ENCODE measurements around the gene OR9Q1. TPM values are rescaled to one million over a fixed set of nuclear protein-coding genes. Genes with fewer than 3 reads are reported as not detected.

The OR9Q1 gene
- total RNA-seq, 6 donors from 2014 or later = not detected

DNA sequence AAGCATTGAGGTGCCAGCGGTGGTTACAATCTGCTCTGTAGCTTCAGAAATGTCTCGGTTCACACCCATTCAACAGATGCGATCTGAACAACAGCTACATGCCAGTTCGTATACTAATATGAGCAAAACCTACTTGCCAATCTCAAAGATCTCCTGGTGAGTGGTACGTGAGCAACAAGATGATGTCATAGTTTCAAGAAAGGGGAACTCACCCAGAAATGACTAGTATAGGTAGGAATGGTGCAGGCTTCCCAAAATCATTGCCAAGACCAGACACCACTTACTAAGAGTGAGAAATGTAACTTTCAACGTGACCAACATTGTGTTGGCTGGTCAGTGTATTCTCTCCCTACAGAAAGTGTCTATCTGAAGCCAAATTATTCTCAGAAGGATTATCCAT, 38.1 kb downstream of the OR9Q1 start:
- ATAC-seq (ENCODE audit: low FRiP score in 2 of 2) (no peak), DNase-seq (no peak)
- H3K27me3 ChIP-seq = no peaks in the 10 kb centered on the region
- peaks cover 0 to 10% (median 5%) of the 10 kb centered on the region in 4 donors for H3K4me1 ChIP-seq
- no peaks in the 10 kb centered on the region for H3K36me3 ChIP-seq
- TF ChIP-seq, protein P1, sequence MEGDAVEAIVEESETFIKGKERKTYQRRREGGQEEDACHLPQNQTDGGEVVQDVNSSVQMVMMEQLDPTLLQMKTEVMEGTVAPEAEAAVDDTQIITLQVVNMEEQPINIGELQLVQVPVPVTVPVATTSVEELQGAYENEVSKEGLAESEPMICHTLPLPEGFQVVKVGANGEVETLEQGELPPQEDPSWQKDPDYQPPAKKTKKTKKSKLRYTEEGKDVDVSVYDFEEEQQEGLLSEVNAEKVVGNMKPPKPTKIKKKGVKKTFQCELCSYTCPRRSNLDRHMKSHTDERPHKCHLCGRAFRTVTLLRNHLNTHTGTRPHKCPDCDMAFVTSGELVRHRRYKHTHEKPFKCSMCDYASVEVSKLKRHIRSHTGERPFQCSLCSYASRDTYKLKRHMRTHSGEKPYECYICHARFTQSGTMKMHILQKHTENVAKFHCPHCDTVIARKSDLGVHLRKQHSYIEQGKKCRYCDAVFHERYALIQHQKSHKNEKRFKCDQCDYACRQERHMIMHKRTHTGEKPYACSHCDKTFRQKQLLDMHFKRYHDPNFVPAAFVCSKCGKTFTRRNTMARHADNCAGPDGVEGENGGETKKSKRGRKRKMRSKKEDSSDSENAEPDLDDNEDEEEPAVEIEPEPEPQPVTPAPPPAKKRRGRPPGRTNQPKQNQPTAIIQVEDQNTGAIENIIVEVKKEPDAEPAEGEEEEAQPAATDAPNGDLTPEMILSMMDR (IDR thresholded peaks at IDR 0.05) = no peak
- TF ChIP-seq EP300 (IDR thresholded peaks at IDR 0.05) (no peak), POLR2A (IDR thresholded peaks at IDR 0.05) (no peak), POLR2AphosphoS5 (IDR thresholded peaks at IDR 0.05) (no peak)
- 59 to 60% methylated on average over 6 of the region's 6 CpGs for WGBS, 2 donors
- H3K27ac ChIP-seq = no peak overlapping the region
- H3K9me3 ChIP-seq = no peaks in the 10 kb centered on the region
- H3K4me3 ChIP-seq = no peak overlapping the region

DNA sequence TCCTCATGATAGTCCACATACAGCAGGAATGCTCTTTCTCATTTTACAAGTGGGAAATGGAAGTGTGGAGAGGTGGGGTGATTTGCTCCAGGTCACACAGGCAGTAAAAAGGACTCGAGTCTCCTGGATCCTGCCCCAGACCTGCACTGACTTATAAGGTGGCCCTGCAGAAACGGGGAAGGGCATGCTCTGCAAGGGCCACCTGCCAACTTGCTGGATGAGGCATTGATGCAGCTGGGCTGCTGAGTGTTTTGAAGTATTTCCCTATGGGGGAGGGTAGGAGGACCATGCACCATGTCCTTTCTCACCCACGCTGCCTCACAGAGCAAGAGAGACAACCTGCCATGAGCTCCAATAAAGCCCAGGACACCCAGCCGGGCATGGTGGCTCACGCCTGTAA, 44.0 kb downstream of the OR9Q1 start:
- H3K4me1 ChIP-seq = no peaks in the 10 kb centered on the region
- H3K27me3 ChIP-seq = no peaks in the 10 kb centered on the region
- DNase-seq (no peak), ATAC-seq (ENCODE audit: low FRiP score in 2 of 2) (no peak)
- no peak for TF ChIP-seq EP300 (IDR thresholded peaks at IDR 0.05)
- TF ChIP-seq, protein P1 (IDR thresholded peaks at IDR 0.05) = no peak
- TF ChIP-seq POLR2AphosphoS5 (IDR thresholded peaks at IDR 0.05) = no peak
- no peak for TF ChIP-seq POLR2A (IDR thresholded peaks at IDR 0.05)
- WGBS, 2 donors = 71 to 82% methylated on average over 5 of the region's 5 CpGs
- H3K9me3 ChIP-seq = no peaks in the 10 kb centered on the region
- no peak overlapping the region for H3K27ac ChIP-seq
- no peaks in the 10 kb centered on the region for H3K36me3 ChIP-seq
- no peak overlapping the region for H3K4me3 ChIP-seq

DNA sequence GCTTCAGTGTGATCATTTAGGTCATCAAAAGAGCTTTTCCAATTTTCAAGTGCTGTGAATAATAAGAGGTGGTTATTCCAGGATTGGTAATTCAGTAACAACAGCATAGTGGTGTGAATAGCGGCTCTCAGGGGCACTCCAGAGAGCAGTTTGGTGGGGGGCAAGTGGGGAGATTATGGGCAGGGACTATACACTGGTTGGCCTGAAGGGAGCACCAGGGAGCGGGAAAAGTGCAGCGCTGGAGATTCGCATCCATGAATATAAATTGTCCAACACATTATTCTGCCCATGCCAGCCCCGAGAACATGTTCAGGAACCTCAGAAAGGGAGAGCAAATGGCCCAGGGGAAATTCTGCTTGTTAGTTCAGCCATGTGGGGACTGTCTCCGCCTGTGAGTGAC, 45.0 kb downstream of the OR9Q1 start:
- Histone ChIP-seq H3K4me1 (no peaks in the 10 kb centered on the region), H3K27me3 (no peaks in the 10 kb centered on the region), H3K27ac (no peak overlapping the region), H3K9me3 (no peaks in the 10 kb centered on the region), H3K4me3 (no peak overlapping the region), H3K36me3 (no peaks in the 10 kb centered on the region)
- ATAC-seq (ENCODE audit: low FRiP score in 2 of 2) (no peak), DNase-seq (no peak)
- WGBS, 2 donors = 88 to 91% methylated on average over 5 to 6 of the region's 6 CpGs
- TF ChIP-seq POLR2A (IDR thresholded peaks at IDR 0.05) (no peak), POLR2AphosphoS5 (IDR thresholded peaks at IDR 0.05) (no peak), EP300 (IDR thresholded peaks at IDR 0.05) (no peak)
- TF ChIP-seq, protein P1 (IDR thresholded peaks at IDR 0.05) = no peak

DNA sequence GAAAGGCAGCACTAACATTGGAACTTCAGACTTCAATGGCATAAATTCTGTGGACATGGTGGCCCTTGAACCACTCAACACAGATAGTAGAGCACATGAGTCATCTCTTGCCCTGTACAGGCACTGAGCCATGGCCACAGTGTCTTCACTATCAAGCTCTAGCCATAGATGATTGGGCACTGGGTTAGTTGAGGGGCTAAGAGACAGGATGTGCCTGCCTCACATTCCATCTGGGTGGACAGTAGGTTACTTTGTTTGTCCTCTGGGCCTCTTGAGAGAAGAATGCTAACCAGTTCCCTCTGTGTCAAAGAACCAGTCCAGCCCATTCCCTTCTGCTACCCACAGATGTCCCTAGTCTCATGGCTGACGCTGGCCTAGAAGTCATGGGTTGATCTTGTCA, 46.9 kb downstream of the OR9Q1 start:
- no peaks in the 10 kb centered on the region for H3K4me1 ChIP-seq
- TF ChIP-seq POLR2A (IDR thresholded peaks at IDR 0.05) = no peak
- TF ChIP-seq, protein P1 (IDR thresholded peaks at IDR 0.05) = no peak
- no peak for TF ChIP-seq EP300 (IDR thresholded peaks at IDR 0.05)
- TF ChIP-seq POLR2AphosphoS5 (IDR thresholded peaks at IDR 0.05) = no peak
- ATAC-seq (ENCODE audit: low FRiP score in 2 of 2) (peak in 1 of 2 donors; percentile 14), DNase-seq (no peak)
- no peak overlapping the region for H3K27ac ChIP-seq
- H3K27me3 ChIP-seq = no peaks in the 10 kb centered on the region
- WGBS, 2 donors = 71 to 81% methylated on average over 1 of the region's 1 CpG
- H3K4me3 ChIP-seq = no peak overlapping the region
- H3K9me3 ChIP-seq = no peaks in the 10 kb centered on the region
- no peaks in the 10 kb centered on the region for H3K36me3 ChIP-seq

DNA sequence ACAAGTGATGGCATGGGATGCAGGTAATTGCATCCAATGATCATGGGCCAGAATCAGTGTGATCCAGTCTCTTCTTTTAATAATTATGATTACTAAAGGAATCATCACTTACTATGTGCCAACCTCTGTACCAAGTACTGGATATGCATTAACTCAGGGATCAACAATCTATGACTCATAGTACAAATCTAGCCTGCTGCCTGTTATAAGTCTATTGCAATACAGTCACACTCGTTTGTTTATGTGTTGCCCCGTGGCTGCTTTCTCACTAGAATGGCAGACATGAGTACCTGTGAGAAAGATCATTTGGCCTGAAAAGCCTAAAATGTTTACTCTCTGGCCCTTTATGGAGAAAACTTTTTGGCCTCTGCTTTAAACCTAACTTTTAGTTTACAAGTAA, 52.1 kb downstream of the OR9Q1 start:
- TF ChIP-seq EP300 (IDR thresholded peaks at IDR 0.05) (no peak), POLR2AphosphoS5 (IDR thresholded peaks at IDR 0.05) (no peak), POLR2A (IDR thresholded peaks at IDR 0.05) (no peak)
- TF ChIP-seq, protein P1 (IDR thresholded peaks at IDR 0.05) = no peak
- no peak for DNase-seq
- no peak overlapping the region for H3K4me3 ChIP-seq
- no peaks in the 10 kb centered on the region for H3K27me3 ChIP-seq
- no peak for ATAC-seq (ENCODE audit: low FRiP score in 2 of 2)
- H3K4me1 ChIP-seq = no peaks in the 10 kb centered on the region
- H3K27ac ChIP-seq = no peak overlapping the region
- H3K36me3 ChIP-seq = no peaks in the 10 kb centered on the region
- WGBS, 2 donors = 36 to 52% methylated on average over 2 of the region's 2 CpGs
- no peaks in the 10 kb centered on the region for H3K9me3 ChIP-seq

Measured in upper lobe of left lung (tissue), 6 donors.